ENCODE results near the gene SDK2.

DNA sequence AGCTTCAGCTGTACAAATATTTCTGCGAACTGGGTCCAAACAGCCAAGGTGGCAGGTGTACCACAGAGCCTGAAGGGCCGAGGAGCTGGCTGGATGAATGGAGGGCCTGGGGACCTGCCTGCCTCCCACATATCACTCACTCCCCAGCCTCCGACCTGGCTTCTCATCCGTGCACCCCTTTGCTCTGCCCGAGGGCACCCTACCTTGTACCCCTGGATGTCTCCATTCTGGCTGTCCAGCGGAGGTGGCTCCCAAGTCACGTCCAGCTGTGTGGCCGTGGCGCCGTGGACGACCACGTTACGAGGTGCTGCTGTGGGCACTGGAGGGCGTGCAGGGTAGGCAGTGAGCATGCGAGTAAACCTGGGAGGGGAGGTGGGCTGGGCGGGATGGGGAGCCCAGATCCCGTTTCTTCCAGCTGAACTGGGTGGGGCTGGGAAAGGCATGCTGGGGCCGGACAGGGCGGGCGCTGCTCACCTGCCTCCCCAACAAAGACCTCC, 265.2 kb downstream of the SDK2 start:
- TF ChIP-seq ZNF302 (CRISPR knock-in tag; IDR thresholded peaks at IDR 0.05): no peak
- no peak for TF ChIP-seq POLR2A (IDR thresholded peaks at IDR 0.05; ENCODE audit: low read length)
- no peak for TF ChIP-seq NFE2L2 (conservative IDR thresholded peaks at IDR 0.05; ENCODE audit: low read length)
- TF ChIP-seq, protein P1, sequence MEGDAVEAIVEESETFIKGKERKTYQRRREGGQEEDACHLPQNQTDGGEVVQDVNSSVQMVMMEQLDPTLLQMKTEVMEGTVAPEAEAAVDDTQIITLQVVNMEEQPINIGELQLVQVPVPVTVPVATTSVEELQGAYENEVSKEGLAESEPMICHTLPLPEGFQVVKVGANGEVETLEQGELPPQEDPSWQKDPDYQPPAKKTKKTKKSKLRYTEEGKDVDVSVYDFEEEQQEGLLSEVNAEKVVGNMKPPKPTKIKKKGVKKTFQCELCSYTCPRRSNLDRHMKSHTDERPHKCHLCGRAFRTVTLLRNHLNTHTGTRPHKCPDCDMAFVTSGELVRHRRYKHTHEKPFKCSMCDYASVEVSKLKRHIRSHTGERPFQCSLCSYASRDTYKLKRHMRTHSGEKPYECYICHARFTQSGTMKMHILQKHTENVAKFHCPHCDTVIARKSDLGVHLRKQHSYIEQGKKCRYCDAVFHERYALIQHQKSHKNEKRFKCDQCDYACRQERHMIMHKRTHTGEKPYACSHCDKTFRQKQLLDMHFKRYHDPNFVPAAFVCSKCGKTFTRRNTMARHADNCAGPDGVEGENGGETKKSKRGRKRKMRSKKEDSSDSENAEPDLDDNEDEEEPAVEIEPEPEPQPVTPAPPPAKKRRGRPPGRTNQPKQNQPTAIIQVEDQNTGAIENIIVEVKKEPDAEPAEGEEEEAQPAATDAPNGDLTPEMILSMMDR (IDR thresholded peaks at IDR 0.05): no peak
- TF ChIP-seq ESRRA (IDR thresholded peaks at IDR 0.05; ENCODE audit: borderline replicate concordance, low read length): no peak
- no peak for TF ChIP-seq CEBPB (IDR thresholded peaks at IDR 0.05)
- TF ChIP-seq, protein P2, sequence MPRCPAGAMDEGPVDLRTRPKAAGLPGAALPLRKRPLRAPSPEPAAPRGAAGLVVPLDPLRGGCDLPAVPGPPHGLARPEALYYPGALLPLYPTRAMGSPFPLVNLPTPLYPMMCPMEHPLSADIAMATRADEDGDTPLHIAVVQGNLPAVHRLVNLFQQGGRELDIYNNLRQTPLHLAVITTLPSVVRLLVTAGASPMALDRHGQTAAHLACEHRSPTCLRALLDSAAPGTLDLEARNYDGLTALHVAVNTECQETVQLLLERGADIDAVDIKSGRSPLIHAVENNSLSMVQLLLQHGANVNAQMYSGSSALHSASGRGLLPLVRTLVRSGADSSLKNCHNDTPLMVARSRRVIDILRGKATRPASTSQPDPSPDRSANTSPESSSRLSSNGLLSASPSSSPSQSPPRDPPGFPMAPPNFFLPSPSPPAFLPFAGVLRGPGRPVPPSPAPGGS (IDR thresholded peaks at IDR 0.05): no peak
- TF ChIP-seq CHD4 (IDR thresholded peaks at IDR 0.05; ENCODE audit: borderline replicate concordance): no peak
- TF ChIP-seq, protein P3, sequence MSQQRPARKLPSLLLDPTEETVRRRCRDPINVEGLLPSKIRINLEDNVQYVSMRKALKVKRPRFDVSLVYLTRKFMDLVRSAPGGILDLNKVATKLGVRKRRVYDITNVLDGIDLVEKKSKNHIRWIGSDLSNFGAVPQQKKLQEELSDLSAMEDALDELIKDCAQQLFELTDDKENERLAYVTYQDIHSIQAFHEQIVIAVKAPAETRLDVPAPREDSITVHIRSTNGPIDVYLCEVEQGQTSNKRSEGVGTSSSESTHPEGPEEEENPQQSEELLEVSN (IDR thresholded peaks at IDR 0.05; ENCODE audit: borderline replicate concordance, low read depth): no peak
- TF ChIP-seq HDAC2 (IDR thresholded peaks at IDR 0.05): no peak
- no peak for TF ChIP-seq RNF2 (IDR thresholded peaks at IDR 0.05; ENCODE audit: borderline replicate concordance, low read depth)
- TF ChIP-seq SREBF2 (IDR thresholded peaks at IDR 0.05): no peak
- TF ChIP-seq SMC3 (IDR thresholded peaks at IDR 0.05): no peak
- TF ChIP-seq BHLHE40 (IDR thresholded peaks at IDR 0.05; ENCODE audit: low read depth, low read length): no peak

All from A549 (cell line).